HG02840 (cell line): Measurements from ENCODE around the gene GART.
"Not testable (repeated sequence)": the region's sequence is repeated elsewhere in the genome, so short reads cannot be mapped to it uniquely, and the experiment has no call there.

ENCODE experiments used
- ATAC-seq: cut with Tn5 transposase; IDR thresholded peaks from one replicate; pipeline ENCODE4 v1.9.1; 2021; ENCODE audit warnings: mild to moderate bottlenecking, moderate library complexity, moderate number of reproducible peaks; ENCODE audit not compliant: unreplicated experiment, low FRiP score

The GART gene

GRCh38 chr21:33478182-33478581, 63.7 kb downstream of the GART start:
- no peak for ATAC-seq

- no peak for ATAC-seq
Measured at GRCh38 chr21:33477066-33477465, 64.9 kb downstream of the GART start.

GRCh38 chr21:33473344-33473743, 68.6 kb downstream of the GART start:
- no peak for ATAC-seq

- ATAC-seq, result no peak
Measured at GRCh38 chr21:33470701-33471100, 71.2 kb downstream of the GART start.

GRCh38 chr21:33469183-33469582, 72.7 kb downstream of the GART start:
- not testable (repeated sequence) for ATAC-seq

GRCh38 chr21:33461538-33462250, 80.2 kb downstream of the GART start:
- ATAC-seq, result no peak

GRCh38 chr21:33458861-33459260, 83.1 kb downstream of the GART start:
- ATAC-seq, result no peak

GRCh38 chr21:33455686-33456446, 86.1 kb downstream of the GART start:
- no peak for ATAC-seq
